ENCODE data around the gene TLL1.

GRCh38 chr4:165945991-165946390 lies 73.0 kb downstream of the TLL1 start:
- TF ChIP-seq POLR2AphosphoS5 (IDR thresholded peaks at IDR 0.05; ENCODE audit: low read depth, low read length) (no peak), CTCF (IDR thresholded peaks at IDR 0.05 in 2 of 3, conservative IDR thresholded peaks at IDR 0.05 in 1 of 3; ENCODE audit: borderline replicate concordance in 1 of 3, insufficient read depth in 1 of 3, low read depth in 2 of 3, low read length in 2 of 3) (no peak), POLR2A (IDR thresholded peaks at IDR 0.05; ENCODE audit: borderline replicate concordance, extremely low read depth, insufficient read depth, insufficient read length) (no peak), SIN3A (IDR thresholded peaks at IDR 0.05; ENCODE audit: low read depth) (no peak), SP1 (IDR thresholded peaks at IDR 0.05; ENCODE audit: low read depth) (no peak), EZH2phosphoT487 (IDR thresholded peaks at IDR 0.05; ENCODE audit: borderline replicate concordance) (no peak), CEBPB (IDR thresholded peaks at IDR 0.05; ENCODE audit: low read depth) (no peak), YY1 (IDR thresholded peaks at IDR 0.05; ENCODE audit: extremely low read depth, insufficient replicate concordance, low read depth, low read length) (no peak), EZH2 (IDR thresholded peaks at IDR 0.05) (no peak)

All from HCT116 (cell line).